Stomach (tissue), 9 donors: Measurements from ENCODE around the gene ST8SIA6. TPM values are rescaled to one million over a fixed set of nuclear protein-coding genes. Genes with fewer than 3 reads are reported as not detected.

ENCODE experiments used
- DNase-seq, 2 donors: peaks; one replicate each; pipeline versions ENCODE4 v3.0.0 to v3.0.0-alpha.2; 2013 to 2019
- H3K27ac ChIP-seq, 5 donors: fragments of 200-600 bp in 4 of 5; sonication (generic) in 4 of 5; one replicate each; pipeline ENCODE4 v1.5.1; 2013 to 2019; ENCODE audit warnings: mild to moderate bottlenecking in 1 of 5, moderate library complexity in 1 of 5
- H3K27me3 ChIP-seq, 3 donors: fragments of 200-600 bp; sonication (generic); one replicate each; pipeline ENCODE4 v1.5.1; 2017 to 2019; ENCODE audit warnings: mixed run types in 1 of 3
- H3K36me3 ChIP-seq, 4 donors: fragments of 200-600 bp; sonication (generic); 1 replicate in 3 of 4; 2 replicates in 1 of 4; pipeline ENCODE4 v1.5.1; 2016 to 2019
- H3K4me1 ChIP-seq, 4 donors: fragments of 200-600 bp; sonication (generic); one replicate each; pipeline ENCODE4 v1.5.1; 2016 to 2019
- H3K4me3 ChIP-seq, 4 donors: fragments of 200-600 bp; sonication (generic) in 3 of 4; one replicate each; pipeline ENCODE4 v1.5.1; 2016 to 2019; ENCODE audit warnings: mild to moderate bottlenecking in 1 of 4
- H3K9me3 ChIP-seq, 4 donors: fragments of 200-600 bp; sonication (generic); one replicate each; pipeline ENCODE4 v1.5.1; 2016 to 2019
- CTCF ChIP-seq, 7 experiments: fragments of 450-650 bp in 4 of 7; fragments of 200-600 bp in 3 of 7; sonication (generic) in 3 of 7; IDR thresholded peaks; one replicate each; pipeline ENCODE4 v1.5.1; 2016 to 2019; ENCODE audit warnings: antibody characterized with exemption in 7 of 7, control low read depth in 2 of 7, mild to moderate bottlenecking in 1 of 7
- EP300 ChIP-seq: sonication (generic); formaldehyde crosslinking; IDR thresholded peaks from one replicate; pipeline ENCODE4 v1.6.1; 2017; ENCODE audit warnings: antibody characterized with exemption
- POLR2A ChIP-seq, 4 donors: fragments of 450-650 bp; IDR thresholded peaks; one replicate each; pipeline ENCODE4 v1.6.1; 2016; ENCODE audit warnings: antibody characterized with exemption in 4 of 4, control low read depth in 2 of 4, mild to moderate bottlenecking in 1 of 4, moderate library complexity in 1 of 4
- POLR2AphosphoS5 ChIP-seq, 3 donors: sonication (generic); formaldehyde crosslinking; IDR thresholded peaks; one replicate each; pipeline ENCODE4 v1.6.1; 2016; ENCODE audit warnings: antibody characterized with exemption in 3 of 3
- WGBS, 5 donors: extraction: QIAGEN DNeasy Blood & Tissue Kit in 3 of 5; methylation state at CpG; one replicate each; pipeline versions ENCODE4 v1.1.5 to v1.1.7; 2013 to 2018; 5-methylcytosine and 5-hydroxymethylcytosine counted together
- intact Hi-C: fragments of 100-400 bp; cut with DNase I; formaldehyde crosslinking; loops from one replicate; pipeline ENCODE4 v1.15.1; 2023; ENCODE audit warnings: low total_unique reads
- polyA plus RNA-seq, 3 donors: library from polyadenylated mRNA; stranded (reverse); fragments of 200-250 nt; gene quantifications; one replicate each; pipeline ENCODE4 v1.2.3, GENCODE V29; 2013
- total RNA-seq, 5 donors: library from RNA; depleted of rRNA; stranded (reverse); fragments of >200 nt; gene quantifications; one replicate each; pipeline versions ENCODE4 v1.1.0 to v1.2.3, GENCODE V29; 2014 to 2016
- donor health status: healthy with polysubstance abuse.
- donor health status: Bipolar disorder and iron deficiency.
- donor health status: healthy.

The ST8SIA6 gene
- total and polyA plus RNA-seq, 8 donors, result 0.08 to 3.7 (median 0.19) TPM; not detected in 5

- Histone ChIP-seq H3K4me3 (no peak overlapping the region), H3K36me3 (no peaks in the 10 kb centered on the region), H3K27ac (no peak overlapping the region), H3K4me1 (peaks cover 0 to 20% (median 6%) of the 10 kb centered on the region in 4 donors), H3K9me3 (no peaks in the 10 kb centered on the region), H3K27me3 (peaks cover 0 to 20% (median 5%) of the 10 kb centered on the region in 3 donors)
- 64 to 76% (median 71%) methylated on average over 6 of the region's 6 CpGs for WGBS, 5 donors
- TF ChIP-seq EP300 (no peak), POLR2AphosphoS5 (IDR thresholded peaks at IDR 0.05) (no peak), POLR2A (IDR thresholded peaks at IDR 0.05) (no peak), CTCF (IDR thresholded peaks at IDR 0.05) (no peak)
- intact Hi-C loops, result no loop called here
- no peak for DNase-seq
Measured at GRCh38 chr10:17432723-17433122, 21.7 kb downstream of the ST8SIA6 start.

GRCh38 chr10:17431871-17432311 is 22.5 kb downstream of the ST8SIA6 start:
- no peak overlapping the region for H3K4me3 ChIP-seq
- H3K9me3 ChIP-seq, result no peaks in the 10 kb centered on the region
- no peak for DNase-seq
- peaks cover 0 to 20% (median 7%) of the 10 kb centered on the region in 4 donors for H3K4me1 ChIP-seq
- TF ChIP-seq CTCF (IDR thresholded peaks at IDR 0.05) (no peak), POLR2A (IDR thresholded peaks at IDR 0.05) (no peak), EP300 (no peak), POLR2AphosphoS5 (IDR thresholded peaks at IDR 0.05) (no peak)
- H3K27me3 ChIP-seq, result peaks cover 0 to 20% (median 5%) of the 10 kb centered on the region in 3 donors
- no peaks in the 10 kb centered on the region for H3K36me3 ChIP-seq
- no peak overlapping the region for H3K27ac ChIP-seq
- 62 to 86% (median 76%) methylated on average over 7 of the region's 7 CpGs for WGBS, 5 donors
- intact Hi-C loops, result no loop called here

GRCh38 chr10:17430647-17431355 is 23.6 kb downstream of the ST8SIA6 start:
- Histone ChIP-seq H3K9me3 (no peaks in the 10 kb centered on the region), H3K27ac (no peak overlapping the region), H3K36me3 (no peaks in the 10 kb centered on the region), H3K4me1 (peaks cover 0 to 20% (median 7%) of the 10 kb centered on the region in 4 donors), H3K4me3 (no peak overlapping the region), H3K27me3 (peaks cover 0 to 23% (median 5%) of the 10 kb centered on the region in 3 donors)
- intact Hi-C loops, result no loop called here
- 10 to 19% (median 17%) methylated on average over 7 of the region's 7 CpGs for WGBS, 5 donors
- peak; percentile 67 to 89 for DNase-seq
- TF ChIP-seq POLR2A (IDR thresholded peaks at IDR 0.05) (no peak), POLR2AphosphoS5 (IDR thresholded peaks at IDR 0.05) (no peak), CTCF (IDR thresholded peaks at IDR 0.05) (peak in 5 of 7 experiments; percentile 44 to 82 (median 78))

- Histone ChIP-seq H3K4me3 (no peak overlapping the region), H3K27ac (no peak overlapping the region), H3K4me1 (peaks cover 0 to 20% (median 7%) of the 10 kb centered on the region in 4 donors), H3K9me3 (no peaks in the 10 kb centered on the region), H3K36me3 (no peaks in the 10 kb centered on the region), H3K27me3 (peaks cover 0 to 23% (median 5%) of the 10 kb centered on the region in 3 donors)
- 85 to 95% (median 89%) methylated on average over 6 of the region's 6 CpGs for whole genome bisulfite sequencing, 5 donors
- DNase-seq, result no peak
- TF ChIP-seq EP300 (no peak), POLR2AphosphoS5 (IDR thresholded peaks at IDR 0.05) (no peak), POLR2A (IDR thresholded peaks at IDR 0.05) (no peak), CTCF (IDR thresholded peaks at IDR 0.05) (no peak)
- intact Hi-C loops, result loop anchor here (10.0 kb wide), 1 partner anchor 585 kb away; no protein-coding TSS in a partner anchor
Measured at GRCh38 chr10:17429490-17429889, 24.9 kb downstream of the ST8SIA6 start.
